RWPE2 (cell line): Measurements from ENCODE around the gene DNAH2.

ENCODE experiments used
- ATAC-seq: fragments of 200-7000 bp; cut with Tn5 transposase; 3 replicates; pipeline ENCODE4 v1.9.1; 2021; ENCODE audit warnings: low read depth
- DNase-seq: peaks from one replicate; pipeline ENCODE4 v3.0.0-alpha.2; 2020; ENCODE audit warnings: low spot score
- H3K27ac ChIP-seq: fragments of 450-650 bp; 2 replicates; pipeline ENCODE4 v1.5.1; 2017; ENCODE audit warnings: mild to moderate bottlenecking; ENCODE audit not compliant: poor library complexity, severe bottlenecking
- H3K27me3 ChIP-seq: fragments of 250-450 bp; sonication (Bioruptor Pico); 2 replicates; pipeline ENCODE4 v1.5.1; 2021; ENCODE audit warnings: mild to moderate bottlenecking, moderate library complexity; ENCODE audit not compliant: insufficient read depth, poor library complexity, severe bottlenecking
- H3K36me3 ChIP-seq: fragments of 250-450 bp; sonication (Bioruptor Pico); 2 replicates; pipeline ENCODE4 v1.5.1; 2020; ENCODE audit warnings: low read depth, mild to moderate bottlenecking, moderate library complexity
- H3K4me1 ChIP-seq: fragments of 250-450 bp; sonication (Bioruptor Pico); 2 replicates; pipeline ENCODE4 v1.5.1; 2021; ENCODE audit warnings: mild to moderate bottlenecking, moderate library complexity; ENCODE audit not compliant: insufficient read depth, poor library complexity, severe bottlenecking
- H3K4me3 ChIP-seq: fragments of 250-450 bp; sonication (Bioruptor Pico); 2 replicates; pipeline ENCODE4 v1.5.1; 2021; ENCODE audit warnings: mild to moderate bottlenecking, moderate library complexity; ENCODE audit not compliant: severe bottlenecking
- H3K9me3 ChIP-seq: fragments of 250-450 bp; sonication (Bioruptor Pico); 2 replicates; pipeline ENCODE4 v1.5.1; 2021; ENCODE audit warnings: mild to moderate bottlenecking, moderate library complexity; ENCODE audit not compliant: severe bottlenecking
- CTCF ChIP-seq: fragments of 450-650 bp; IDR thresholded peaks from one replicate; pipeline ENCODE4 v1.5.1; 2017; ENCODE audit warnings: mild to moderate bottlenecking, moderate library complexity; ENCODE audit not compliant: poor library complexity, severe bottlenecking

Gene DNAH2

DNA sequence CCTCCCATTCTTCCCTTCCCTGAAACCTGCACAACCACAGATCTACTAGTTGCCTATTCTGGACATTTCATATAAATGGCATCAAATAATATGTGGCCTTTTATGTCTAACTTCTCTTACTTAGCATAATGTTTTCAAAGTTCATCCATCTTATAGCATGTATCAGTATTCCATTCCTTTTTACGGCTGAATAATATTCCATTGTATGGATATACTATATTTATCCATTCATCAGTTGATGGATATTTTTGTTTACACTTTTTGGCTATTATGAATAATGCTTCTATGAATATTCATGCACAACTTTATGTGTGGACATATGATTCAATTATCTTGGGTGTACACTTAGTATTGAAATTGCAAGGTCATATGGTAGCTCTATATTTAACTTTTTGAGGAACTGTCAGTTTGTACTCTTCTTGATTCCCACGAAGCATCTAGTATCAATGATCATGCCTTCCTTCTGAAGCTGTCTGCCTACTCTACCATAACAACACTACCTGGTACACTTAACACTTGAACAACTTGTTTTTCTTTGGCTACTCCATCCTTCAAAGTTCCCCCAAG is 158.3 kb downstream of the DNAH2 start:
- TF ChIP-seq CTCF, result no peak
- H3K4me3 ChIP-seq, result no peak overlapping the region
- no peaks in the 10 kb centered on the region for H3K4me1 ChIP-seq
- ATAC-seq (no peak), DNase-seq (no peak)
- H3K9me3 ChIP-seq, result no peaks in the 10 kb centered on the region
- H3K27me3 ChIP-seq, result no peaks in the 10 kb centered on the region
- no peak overlapping the region for H3K27ac ChIP-seq
- peaks cover 81% of the 10 kb centered on the region for H3K36me3 ChIP-seq

DNA sequence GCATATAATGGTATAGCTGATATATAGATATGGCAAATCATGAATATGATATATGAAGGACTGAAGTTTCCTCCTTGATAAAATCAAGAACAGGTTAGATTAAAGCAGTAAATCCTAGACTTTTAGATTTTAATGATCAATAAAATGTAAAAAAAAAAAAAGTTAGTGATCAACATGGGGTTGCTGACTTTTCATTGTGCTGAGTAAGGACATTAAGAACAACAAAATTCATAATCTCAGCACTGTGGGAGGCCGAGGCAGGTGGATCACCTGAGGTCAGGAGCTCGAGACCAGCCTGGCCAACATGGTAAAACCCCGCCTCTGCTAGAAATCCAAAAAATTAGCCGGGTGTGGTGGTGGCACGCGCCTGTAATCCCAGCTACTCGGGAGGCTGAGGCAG is 160.7 kb downstream of the DNAH2 start:
- no peak for TF ChIP-seq CTCF
- H3K27ac ChIP-seq, result no peak overlapping the region
- ATAC-seq (no peak), DNase-seq (no peak)
- no peaks in the 10 kb centered on the region for H3K27me3 ChIP-seq
- H3K4me3 ChIP-seq, result no peak overlapping the region
- no peaks in the 10 kb centered on the region for H3K9me3 ChIP-seq
- peaks cover 79% of the 10 kb centered on the region for H3K36me3 ChIP-seq
- no peaks in the 10 kb centered on the region for H3K4me1 ChIP-seq

DNA sequence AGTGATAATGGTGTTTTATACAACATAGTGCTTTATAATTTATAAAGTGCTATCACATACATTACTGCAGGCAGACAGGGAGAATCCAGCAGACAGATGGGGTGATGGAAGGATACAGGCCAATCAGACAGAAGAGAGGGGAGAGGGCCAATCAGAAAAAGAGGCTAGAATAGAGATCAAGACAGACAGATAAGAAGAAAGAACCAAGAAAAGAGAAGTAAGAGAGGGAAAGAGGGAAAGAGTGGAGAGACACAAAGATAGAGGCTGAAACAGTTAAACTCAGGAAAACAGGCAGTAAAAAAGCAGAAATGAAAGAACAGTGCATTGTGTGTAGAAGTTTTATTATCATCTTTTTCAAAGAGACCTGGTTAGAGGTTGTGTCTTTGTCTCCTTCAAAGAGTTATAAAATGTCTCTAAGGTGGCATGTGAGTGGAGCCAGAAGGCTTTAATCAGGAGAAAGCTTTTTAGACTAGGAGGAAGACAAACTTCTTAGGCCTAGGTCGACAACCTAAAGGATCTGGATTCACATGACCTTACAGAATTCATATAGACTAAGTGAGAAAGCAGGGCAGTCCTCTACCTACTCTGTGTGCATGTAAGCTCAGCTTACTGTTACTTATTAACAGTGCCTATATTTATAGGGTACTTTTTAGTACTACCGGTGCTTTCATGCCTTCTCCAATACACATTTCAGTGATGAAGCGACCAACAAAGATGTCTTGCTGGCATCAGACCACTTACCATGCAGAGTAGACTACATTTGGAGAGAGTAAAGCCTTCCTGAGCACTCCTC is 162.7 kb downstream of the DNAH2 start:
- Histone ChIP-seq H3K4me1 (peaks cover 8% of the 10 kb centered on the region), H3K4me3 (no peak overlapping the region), H3K9me3 (no peaks in the 10 kb centered on the region), H3K36me3 (peaks cover 69% of the 10 kb centered on the region), H3K27me3 (no peaks in the 10 kb centered on the region), H3K27ac (no peak overlapping the region)
- no peak for ATAC-seq
- no peak for TF ChIP-seq CTCF
- no peak for DNase-seq

GRCh38 chr17:7881276-7882054 is 163.9 kb downstream of the DNAH2 start:
- Histone ChIP-seq H3K27me3 (no peaks in the 10 kb centered on the region), H3K9me3 (no peaks in the 10 kb centered on the region), H3K36me3 (peaks cover 57% of the 10 kb centered on the region), H3K27ac (no peak overlapping the region), H3K4me1 (peaks cover 8% of the 10 kb centered on the region), H3K4me3 (no peak overlapping the region)
- DNase-seq (no peak), ATAC-seq (no peak)
- TF ChIP-seq CTCF, result no peak
